Right renal cortex interstitium (tissue), 3 donors: ENCODE measurements around the gene ARMC5. TPM values are rescaled to one million over a fixed set of nuclear protein-coding genes. Genes with fewer than 3 reads are reported as not detected.
A peak's percentile ranks its signal among the peaks of the same experiment; 100 is the strongest.
"Not testable (repeated sequence)": the region's sequence is repeated elsewhere in the genome, so short reads cannot be mapped to it uniquely, and the experiment has no call there.

Experiments used
- DNase-seq, 3 donors: peaks; one replicate each; pipeline ENCODE4 v3.0.0-alpha.2; 2013; ENCODE audit warnings: low read depth in 3 of 3, low spot score in 2 of 3
- polyA plus RNA-seq, 3 donors: library from polyadenylated mRNA; unstranded; fragments of 120-200 nt; gene quantifications; one replicate each; pipeline ENCODE4 v1.2.1, GENCODE V29; 2013; ENCODE audit not compliant: insufficient read length in 3 of 3

ARMC5 gene
- polyA plus RNA-seq: 10 to 100 TPM in 1 of 3 donors, 1 to 10 TPM in 2; 9.2 to 10.8 (median 9.4) TPM

DNA sequence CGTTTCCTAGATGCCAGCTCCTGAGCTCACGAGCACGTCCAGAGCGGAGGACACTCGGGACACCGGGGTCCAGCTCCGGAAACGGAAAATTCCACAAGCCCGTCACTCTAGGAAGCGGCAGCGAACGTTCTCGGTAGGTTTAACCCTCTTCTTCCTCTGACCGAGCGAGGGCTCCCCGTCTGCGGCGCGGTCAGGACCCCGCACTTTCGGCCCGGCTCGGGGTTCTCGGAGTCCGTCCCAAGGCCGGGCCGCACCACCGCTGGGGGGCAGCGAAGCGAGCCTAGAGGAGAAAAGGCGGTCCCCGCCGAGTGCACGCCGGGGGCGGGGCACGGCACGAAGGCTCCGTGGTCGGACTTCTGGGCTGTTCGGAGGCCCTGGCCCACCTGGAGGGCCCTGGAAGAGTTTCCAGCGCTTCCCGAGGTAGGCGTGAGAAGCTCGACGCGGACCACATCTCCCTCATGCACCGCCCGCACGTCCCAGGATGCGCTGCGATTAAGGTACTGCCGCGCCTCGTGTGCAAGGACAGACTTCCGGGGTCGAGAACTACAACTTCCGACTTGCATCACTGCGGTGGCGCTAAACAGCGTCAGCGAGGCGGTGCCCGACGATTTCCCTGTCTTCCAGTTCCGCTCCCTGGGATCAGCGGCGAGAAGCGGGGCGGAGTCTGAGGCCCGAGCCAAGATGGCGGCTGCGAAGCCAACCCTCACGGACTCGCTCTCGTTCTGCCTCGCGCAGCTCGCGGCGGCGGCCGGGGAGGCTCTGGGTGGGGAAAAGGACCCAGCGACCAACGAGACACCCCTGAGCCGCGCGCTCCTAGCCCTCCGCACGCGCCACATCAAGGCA, at the start of gene ARMC5:
Gene ARMC5 (plus strand): TSS at position 658 of the 843 bp plus-strand sequence. CDS start 24 bp downstream, at position 682.
- DNase-seq: peak; percentile 94 to 95 (median 95)

- no peak for DNase-seq
Measured at GRCh38 chr16:31410082-31410481, 49.2 kb upstream of the ARMC5 start.

DNA sequence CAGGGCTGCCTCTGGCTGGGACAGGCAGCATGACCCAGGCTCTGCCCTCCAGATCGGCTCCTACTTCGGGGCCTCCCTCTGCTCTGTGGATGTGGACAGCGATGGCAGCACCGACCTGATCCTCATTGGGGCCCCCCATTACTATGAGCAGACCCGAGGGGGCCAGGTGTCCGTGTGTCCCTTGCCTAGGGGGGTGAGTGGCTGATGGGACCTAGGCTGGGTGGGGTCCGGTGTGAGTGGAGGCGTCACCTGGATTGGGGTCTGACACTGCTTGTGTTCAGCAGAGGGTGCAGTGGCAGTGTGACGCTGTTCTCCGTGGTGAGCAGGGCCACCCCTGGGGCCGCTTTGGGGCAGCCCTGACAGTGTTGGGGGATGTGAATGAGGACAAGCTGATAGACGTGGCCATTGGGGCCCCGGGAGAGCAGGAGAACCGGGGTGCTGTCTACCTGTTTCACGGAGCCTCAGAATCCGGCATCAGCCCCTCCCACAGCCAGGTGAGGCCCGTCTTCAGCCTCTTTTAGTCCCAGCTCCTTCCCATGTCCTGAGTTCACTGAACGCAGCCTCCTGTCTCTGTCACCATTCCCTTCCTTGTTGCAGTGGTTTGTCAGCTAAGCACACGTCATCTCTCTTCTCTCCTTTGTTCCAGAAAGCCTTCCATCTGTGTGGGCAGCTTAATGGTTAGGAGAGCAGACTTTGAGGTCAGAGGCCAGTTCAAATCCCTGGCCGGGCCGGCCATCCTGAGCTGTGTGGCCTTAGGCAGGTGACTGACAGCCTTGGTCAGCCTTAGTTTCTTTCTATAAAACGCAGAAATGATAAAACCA, 48.1 kb upstream of the ARMC5 start:
- no peak for DNase-seq

- DNase-seq: no peak
Measured at GRCh38 chr16:31412750-31413149, 46.6 kb upstream of the ARMC5 start.

GRCh38 chr16:31413381-31413780, 45.9 kb upstream of the ARMC5 start:
- no peak for DNase-seq

DNA sequence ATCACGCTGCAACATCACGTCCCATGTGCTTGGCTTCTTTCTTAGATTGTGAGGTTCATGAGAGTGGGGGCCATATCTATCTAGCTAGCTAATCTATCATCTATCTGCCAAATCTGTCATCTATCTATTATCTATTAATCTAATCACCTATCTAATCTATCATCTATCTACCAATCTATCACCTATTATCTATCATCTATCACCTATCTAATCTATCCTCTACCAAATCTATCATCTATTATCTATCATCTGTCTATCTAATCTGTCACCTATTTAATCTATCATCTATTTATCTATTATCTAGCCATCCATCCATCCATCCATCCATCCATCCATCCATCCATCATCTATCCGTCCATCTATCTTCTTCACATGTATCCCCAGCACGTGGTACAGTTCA, 45.4 kb upstream of the ARMC5 start:
- DNase-seq: no peak

GRCh38 chr16:31414706-31415105, 44.6 kb upstream of the ARMC5 start:
- no peak for DNase-seq

DNA sequence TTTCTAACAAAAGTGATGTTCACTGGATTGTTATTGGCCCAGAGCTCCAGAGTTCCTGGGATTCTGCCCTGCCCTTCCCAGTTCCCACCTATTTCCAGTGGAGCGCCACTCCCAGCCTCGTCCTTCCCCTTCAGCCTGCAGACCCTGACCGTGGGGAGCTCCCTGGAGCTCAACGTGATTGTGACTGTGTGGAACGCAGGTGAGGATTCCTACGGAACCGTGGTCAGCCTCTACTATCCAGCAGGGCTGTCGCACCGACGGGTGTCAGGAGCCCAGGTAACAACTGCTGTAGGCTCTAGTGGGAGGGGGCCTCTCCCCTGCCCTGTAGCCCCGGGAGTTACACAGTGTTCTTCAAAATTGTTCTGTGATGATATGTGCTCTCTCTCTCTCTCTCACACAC, 42.9 kb upstream of the ARMC5 start:
- no peak for DNase-seq

- not testable (repeated sequence) for DNase-seq
Measured at GRCh38 chr16:31417036-31417435, 42.3 kb upstream of the ARMC5 start.

GRCh38 chr16:31417916-31418315, 41.4 kb upstream of the ARMC5 start:
- no peak for DNase-seq

DNA sequence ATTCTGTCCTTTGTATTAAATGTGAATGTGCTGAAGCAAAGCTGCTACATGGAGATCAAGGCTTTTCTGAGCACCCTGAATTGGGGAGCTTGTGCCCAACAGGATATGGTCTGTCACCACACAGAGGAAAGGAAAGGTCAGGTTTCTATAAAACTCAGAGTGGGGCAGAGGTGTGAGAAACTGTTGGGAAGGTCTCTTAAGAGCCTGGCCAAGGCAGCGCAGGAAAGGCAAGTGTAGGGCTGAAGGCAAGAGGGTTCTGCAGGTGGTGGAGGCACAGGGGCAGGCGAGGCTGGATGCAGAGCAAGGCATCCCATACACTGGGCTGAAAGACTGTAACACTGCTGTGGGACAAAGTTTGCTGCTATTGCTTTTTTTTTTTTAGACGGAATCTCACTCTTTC, 39.3 kb upstream of the ARMC5 start:
- no peak for DNase-seq

GRCh38 chr16:31421587-31421986, 37.7 kb upstream of the ARMC5 start:
- no peak for DNase-seq

- no peak for DNase-seq
Measured at GRCh38 chr16:31423241-31423640, 36.1 kb upstream of the ARMC5 start.

DNA sequence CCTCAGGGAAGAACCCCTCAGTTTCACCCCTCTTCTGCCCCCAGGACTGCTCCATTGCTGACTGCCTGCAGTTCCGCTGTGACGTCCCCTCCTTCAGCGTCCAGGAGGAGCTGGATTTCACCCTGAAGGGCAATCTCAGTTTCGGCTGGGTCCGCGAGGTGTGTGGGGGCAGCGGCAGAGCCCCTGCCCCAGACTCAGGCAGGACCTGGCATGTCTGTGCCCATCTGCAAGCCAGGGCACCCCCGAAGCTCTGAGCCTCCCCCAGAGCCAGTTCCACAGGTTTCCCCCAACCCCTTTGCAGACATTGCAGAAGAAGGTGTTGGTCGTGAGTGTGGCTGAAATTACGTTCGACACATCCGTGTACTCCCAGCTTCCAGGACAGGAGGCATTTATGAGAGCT, 35.5 kb upstream of the ARMC5 start:
- no peak for DNase-seq

DNA sequence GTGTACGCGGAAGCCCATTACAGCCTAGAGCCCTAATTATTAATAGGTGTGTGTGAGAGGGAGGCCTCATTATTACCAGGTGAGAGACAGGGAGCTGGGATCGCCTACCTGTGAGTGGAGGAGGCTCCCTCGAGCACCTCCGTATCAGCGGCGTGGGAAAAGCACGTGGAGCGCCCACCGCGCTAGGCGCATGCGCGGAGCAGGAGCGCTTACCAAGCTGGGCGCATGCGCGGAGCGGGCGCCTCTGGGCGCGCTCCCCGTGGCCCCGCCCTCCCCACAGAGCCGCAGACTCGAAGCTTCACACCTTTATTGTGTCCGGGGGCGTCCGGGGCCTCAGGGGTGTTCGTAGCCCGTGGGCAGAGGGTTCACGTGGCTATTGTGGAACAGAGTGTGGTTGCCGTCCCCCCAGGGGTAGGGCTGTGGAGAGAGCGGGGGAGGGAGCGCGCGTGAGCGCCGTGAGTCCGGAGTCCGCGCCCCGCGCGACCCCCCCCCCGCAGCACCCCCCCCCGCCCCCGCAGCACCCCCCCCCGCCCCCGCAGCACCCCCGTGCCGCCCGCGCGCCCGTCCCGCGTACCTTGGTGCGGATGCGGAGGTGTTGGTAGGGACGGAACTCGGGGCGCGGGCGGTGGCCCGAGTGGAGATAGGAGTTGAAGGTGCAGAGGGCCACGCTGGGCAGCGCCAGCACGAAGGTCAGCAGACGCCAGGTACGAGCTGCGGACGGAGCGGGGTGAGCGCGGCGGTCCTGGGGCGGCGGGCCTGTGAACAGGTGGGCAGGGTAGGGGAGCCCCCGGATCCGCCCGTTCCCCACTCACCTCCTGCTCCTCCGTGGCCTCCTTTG, 31.6 kb upstream of the ARMC5 start:
- DNase-seq: peak in 1 of 3 donors; percentile 13

DNA sequence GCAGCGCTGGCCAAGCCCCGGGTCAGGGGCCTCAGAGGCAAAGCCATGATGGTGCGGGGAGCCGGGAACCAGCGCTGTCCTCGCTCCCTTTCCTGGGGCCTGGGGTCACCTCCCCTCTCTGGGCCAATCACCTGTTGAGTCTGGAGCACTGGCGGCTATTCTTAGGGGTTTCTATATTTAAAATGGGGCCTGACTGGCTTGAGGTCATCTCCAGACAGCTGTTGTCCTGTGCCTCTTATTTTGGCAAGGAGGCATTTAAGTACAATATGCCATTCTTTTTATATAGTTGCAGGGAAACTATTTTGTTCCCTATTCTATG, 31.1 kb upstream of the ARMC5 start, which contains the start of gene COX6A2:
Gene COX6A2 (minus strand): TSS at position 82 of the 319 bp plus-strand sequence. CDS start 35 bp downstream, at position 47.
- no peak for DNase-seq

- DNase-seq: no peak
Measured at GRCh38 chr16:31428638-31429247, 30.6 kb upstream of the ARMC5 start.

GRCh38 chr16:31429314-31429713, 30.0 kb upstream of the ARMC5 start:
- DNase-seq: no peak

- DNase-seq: no peak
Measured at GRCh38 chr16:31429796-31430195, 29.5 kb upstream of the ARMC5 start.

- DNase-seq: no peak
Measured at GRCh38 chr16:31430380-31431052, 28.8 kb upstream of the ARMC5 start.
